ENCODE results near the gene JUNB. TPM values are rescaled to one million over a fixed set of nuclear protein-coding genes. Genes with fewer than 3 reads are reported as not detected.
A peak's percentile ranks its signal among the peaks of the same experiment; 100 is the strongest.

JUNB gene
- total and polyA plus RNA-seq, 2 of the 13 experiments (the other 11 are each of a cell fraction or from before 2014, with no cell fraction given): 7.7 to 8.2 TPM

DNA sequence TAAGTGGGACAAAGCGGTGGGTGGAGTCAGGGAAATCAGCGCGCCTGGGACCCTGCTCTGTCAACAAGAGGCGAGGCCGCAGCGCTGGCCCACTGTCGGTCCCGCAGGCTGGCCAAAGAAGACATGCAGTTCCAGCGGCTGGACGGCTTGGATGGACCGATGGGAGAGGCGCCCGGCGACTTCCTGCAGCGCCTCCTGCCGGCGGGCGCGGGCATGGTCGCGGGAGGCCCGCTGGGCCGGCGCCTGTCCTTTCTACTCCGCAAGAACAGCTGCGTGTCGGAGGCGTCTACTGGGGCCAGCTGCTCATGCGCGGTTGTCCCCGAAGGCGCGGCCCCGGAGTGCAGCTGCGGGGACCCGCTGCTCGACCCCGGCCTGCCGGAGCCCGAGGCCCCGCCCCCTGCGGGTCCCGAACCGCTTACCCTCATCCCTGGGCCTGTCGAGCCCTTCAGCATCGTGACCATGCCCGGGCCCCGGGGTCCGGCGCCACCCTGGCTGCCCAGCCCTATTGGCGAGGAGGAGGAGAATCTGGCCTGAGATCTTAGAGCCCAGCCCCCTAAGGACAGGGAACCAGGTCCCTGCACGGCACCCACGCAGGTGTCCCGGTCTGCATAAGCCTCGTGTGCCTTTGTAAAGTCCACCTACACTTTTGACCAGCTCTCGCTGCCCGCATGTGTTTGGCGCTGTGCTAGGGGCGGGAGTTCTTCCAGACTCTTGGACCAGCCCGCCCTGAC is 33.6 kb upstream of the JUNB start (continued):
- TF ChIP-seq, protein P1, sequence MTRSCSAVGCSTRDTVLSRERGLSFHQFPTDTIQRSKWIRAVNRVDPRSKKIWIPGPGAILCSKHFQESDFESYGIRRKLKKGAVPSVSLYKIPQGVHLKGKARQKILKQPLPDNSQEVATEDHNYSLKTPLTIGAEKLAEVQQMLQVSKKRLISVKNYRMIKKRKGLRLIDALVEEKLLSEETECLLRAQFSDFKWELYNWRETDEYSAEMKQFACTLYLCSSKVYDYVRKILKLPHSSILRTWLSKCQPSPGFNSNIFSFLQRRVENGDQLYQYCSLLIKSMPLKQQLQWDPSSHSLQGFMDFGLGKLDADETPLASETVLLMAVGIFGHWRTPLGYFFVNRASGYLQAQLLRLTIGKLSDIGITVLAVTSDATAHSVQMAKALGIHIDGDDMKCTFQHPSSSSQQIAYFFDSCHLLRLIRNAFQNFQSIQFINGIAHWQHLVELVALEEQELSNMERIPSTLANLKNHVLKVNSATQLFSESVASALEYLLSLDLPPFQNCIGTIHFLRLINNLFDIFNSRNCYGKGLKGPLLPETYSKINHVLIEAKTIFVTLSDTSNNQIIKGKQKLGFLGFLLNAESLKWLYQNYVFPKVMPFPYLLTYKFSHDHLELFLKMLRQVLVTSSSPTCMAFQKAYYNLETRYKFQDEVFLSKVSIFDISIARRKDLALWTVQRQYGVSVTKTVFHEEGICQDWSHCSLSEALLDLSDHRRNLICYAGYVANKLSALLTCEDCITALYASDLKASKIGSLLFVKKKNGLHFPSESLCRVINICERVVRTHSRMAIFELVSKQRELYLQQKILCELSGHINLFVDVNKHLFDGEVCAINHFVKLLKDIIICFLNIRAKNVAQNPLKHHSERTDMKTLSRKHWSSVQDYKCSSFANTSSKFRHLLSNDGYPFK (CRISPR knock-in tag; IDR thresholded peaks at IDR 0.05; ENCODE audit: borderline replicate concordance): peak; percentile 47; the same call in 1 of the 2 replicates
- TF ChIP-seq, protein P2, sequence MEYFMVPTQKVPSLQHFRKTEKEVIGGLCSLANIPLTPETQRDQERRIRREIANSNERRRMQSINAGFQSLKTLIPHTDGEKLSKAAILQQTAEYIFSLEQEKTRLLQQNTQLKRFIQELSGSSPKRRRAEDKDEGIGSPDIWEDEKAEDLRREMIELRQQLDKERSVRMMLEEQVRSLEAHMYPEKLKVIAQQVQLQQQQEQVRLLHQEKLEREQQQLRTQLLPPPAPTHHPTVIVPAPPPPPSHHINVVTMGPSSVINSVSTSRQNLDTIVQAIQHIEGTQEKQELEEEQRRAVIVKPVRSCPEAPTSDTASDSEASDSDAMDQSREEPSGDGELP (IDR thresholded peaks at IDR 0.05; ENCODE audit: borderline replicate concordance, low read depth): peak; percentile 63; the same call in 1 of the 2 replicates
- TF ChIP-seq ZKSCAN1 (IDR thresholded peaks at IDR 0.05; ENCODE audit: low read length): no peak
- TF ChIP-seq ZNF614 (CRISPR knock-in tag; IDR thresholded peaks at IDR 0.05; ENCODE audit: borderline replicate concordance): peak; percentile 73; the same call in 1 of the 2 replicates
- no peak for TF ChIP-seq SRSF9 (IDR thresholded peaks at IDR 0.05; ENCODE audit: borderline replicate concordance, insufficient read depth, low read depth, low read length, poor library complexity, severe bottlenecking)
- no peak for TF ChIP-seq ZBTB42 (CRISPR knock-in tag; IDR thresholded peaks at IDR 0.05)
- TF ChIP-seq ZNF30 (CRISPR knock-in tag; IDR thresholded peaks at IDR 0.05): no peak
- TF ChIP-seq XRCC5 (optimal IDR thresholded peaks at IDR 0.05; ENCODE audit: low read length): peak; percentile 81
- no peak for TF ChIP-seq SOX13 (IDR thresholded peaks at IDR 0.05)
- 0 out of 4 replicates have a peak, but pooled peaks of 1 of the 2 experiments have one; percentile 23 for TF ChIP-seq SOX13 (CRISPR knock-in tag; conservative IDR thresholded peaks at IDR 0.05 in 1 of 2, IDR thresholded peaks at IDR 0.05 in 1 of 2)
- TF ChIP-seq, protein P3, sequence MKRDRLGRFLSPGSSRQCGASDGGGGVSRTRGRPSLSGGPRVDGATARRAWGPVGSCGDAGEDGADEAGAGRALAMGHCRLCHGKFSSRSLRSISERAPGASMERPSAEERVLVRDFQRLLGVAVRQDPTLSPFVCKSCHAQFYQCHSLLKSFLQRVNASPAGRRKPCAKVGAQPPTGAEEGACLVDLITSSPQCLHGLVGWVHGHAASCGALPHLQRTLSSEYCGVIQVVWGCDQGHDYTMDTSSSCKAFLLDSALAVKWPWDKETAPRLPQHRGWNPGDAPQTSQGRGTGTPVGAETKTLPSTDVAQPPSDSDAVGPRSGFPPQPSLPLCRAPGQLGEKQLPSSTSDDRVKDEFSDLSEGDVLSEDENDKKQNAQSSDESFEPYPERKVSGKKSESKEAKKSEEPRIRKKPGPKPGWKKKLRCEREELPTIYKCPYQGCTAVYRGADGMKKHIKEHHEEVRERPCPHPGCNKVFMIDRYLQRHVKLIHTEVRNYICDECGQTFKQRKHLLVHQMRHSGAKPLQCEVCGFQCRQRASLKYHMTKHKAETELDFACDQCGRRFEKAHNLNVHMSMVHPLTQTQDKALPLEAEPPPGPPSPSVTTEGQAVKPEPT (CRISPR knock-in tag; IDR thresholded peaks at IDR 0.05; ENCODE audit: low read depth): no peak
- no peak for TF ChIP-seq MAF1 (CRISPR knock-in tag; IDR thresholded peaks at IDR 0.05; ENCODE audit: borderline replicate concordance)
- TF ChIP-seq HNF4G (IDR thresholded peaks at IDR 0.05; ENCODE audit: borderline replicate concordance, low read depth, low read length): no peak
- no peak for TF ChIP-seq HNF4G (CRISPR knock-in tag; IDR thresholded peaks at IDR 0.05; ENCODE audit: borderline replicate concordance, low read depth)
- TF ChIP-seq NR2F6 (IDR thresholded peaks at IDR 0.05): no peak
- TF ChIP-seq NR2F6 (CRISPR knock-in tag; IDR thresholded peaks at IDR 0.05): peak; percentile 33; the same call in 1 of the 2 replicates
- TF ChIP-seq ZNF792 (CRISPR knock-in tag; IDR thresholded peaks at IDR 0.05): 0 out of 2 replicates have a peak, but pooled peaks have one; percentile 37
- TF ChIP-seq ZNF672 (CRISPR knock-in tag; IDR thresholded peaks at IDR 0.05): no peak
- TF ChIP-seq RCOR2 (CRISPR knock-in tag; IDR thresholded peaks at IDR 0.05): peak; percentile 26; the same call in 1 of the 2 replicates
- TF ChIP-seq, protein P4, sequence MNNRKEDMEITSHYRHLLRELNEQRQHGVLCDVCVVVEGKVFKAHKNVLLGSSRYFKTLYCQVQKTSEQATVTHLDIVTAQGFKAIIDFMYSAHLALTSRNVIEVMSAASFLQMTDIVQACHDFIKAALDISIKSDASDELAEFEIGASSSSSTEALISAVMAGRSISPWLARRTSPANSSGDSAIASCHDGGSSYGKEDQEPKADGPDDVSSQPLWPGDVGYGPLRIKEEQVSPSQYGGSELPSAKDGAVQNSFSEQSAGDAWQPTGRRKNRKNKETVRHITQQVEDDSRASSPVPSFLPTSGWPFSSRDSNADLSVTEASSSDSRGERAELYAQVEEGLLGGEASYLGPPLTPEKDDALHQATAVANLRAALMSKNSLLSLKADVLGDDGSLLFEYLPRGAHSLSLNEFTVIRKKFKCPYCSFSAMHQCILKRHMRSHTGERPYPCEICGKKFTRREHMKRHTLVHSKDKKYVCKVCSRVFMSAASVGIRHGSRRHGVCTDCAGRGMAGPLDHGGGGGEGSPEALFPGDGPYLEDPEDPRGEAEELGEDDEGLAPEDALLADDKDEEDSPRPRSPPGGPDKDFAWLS (CRISPR knock-in tag; IDR thresholded peaks at IDR 0.05; ENCODE audit: borderline replicate concordance): no peak
- TF ChIP-seq BORCS8-MEF2B (CRISPR knock-in tag; IDR thresholded peaks at IDR 0.05): no peak; the same call in 1 of the 2 replicates

Measured in HepG2 (cell line).